Measurements from ENCODE around the gene KCNQ4.

DNA sequence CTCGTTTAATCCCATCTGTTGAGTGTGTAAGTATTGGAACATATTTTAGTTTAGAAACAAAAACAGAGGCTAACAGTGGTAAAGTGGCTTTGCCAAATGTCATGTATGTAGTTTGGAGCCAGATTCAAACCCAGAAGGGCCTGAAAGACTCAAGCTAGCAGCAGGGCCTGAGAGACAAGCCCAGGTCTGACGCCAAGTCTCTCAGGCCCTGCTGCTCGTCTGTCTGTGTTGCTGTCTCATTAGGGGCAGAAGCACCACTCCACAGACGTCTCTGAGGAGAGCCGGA, 70.2 kb downstream of the KCNQ4 start:
- TF ChIP-seq, protein P1, sequence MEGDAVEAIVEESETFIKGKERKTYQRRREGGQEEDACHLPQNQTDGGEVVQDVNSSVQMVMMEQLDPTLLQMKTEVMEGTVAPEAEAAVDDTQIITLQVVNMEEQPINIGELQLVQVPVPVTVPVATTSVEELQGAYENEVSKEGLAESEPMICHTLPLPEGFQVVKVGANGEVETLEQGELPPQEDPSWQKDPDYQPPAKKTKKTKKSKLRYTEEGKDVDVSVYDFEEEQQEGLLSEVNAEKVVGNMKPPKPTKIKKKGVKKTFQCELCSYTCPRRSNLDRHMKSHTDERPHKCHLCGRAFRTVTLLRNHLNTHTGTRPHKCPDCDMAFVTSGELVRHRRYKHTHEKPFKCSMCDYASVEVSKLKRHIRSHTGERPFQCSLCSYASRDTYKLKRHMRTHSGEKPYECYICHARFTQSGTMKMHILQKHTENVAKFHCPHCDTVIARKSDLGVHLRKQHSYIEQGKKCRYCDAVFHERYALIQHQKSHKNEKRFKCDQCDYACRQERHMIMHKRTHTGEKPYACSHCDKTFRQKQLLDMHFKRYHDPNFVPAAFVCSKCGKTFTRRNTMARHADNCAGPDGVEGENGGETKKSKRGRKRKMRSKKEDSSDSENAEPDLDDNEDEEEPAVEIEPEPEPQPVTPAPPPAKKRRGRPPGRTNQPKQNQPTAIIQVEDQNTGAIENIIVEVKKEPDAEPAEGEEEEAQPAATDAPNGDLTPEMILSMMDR (IDR thresholded peaks at IDR 0.05; ENCODE audit: low read length): no peak
- no peak for TF ChIP-seq EZH2 (IDR thresholded peaks at IDR 0.05; ENCODE audit: borderline replicate concordance, low read length)
